ENCODE results near the gene TEFM. TPM values are rescaled to one million over a fixed set of nuclear protein-coding genes. Genes with fewer than 3 reads are reported as not detected.
A peak's percentile ranks its signal among the peaks of the same experiment; 100 is the strongest.
"Not testable (repeated sequence)": the region's sequence is repeated elsewhere in the genome, so short reads cannot be mapped to it uniquely, and the experiment has no call there.

Gene TEFM
- total RNA-seq (2014; rRNA removed; shearing (Covaris generic)) = 16.0 and 18.1 TPM in 2 replicates

- Histone ChIP-seq H3K4me1 (no peaks in the 10 kb centered on the region), H3K27ac (peak within 1 kb of the TSS; percentile 55), H3K4me3 (peak within 1 kb of the TSS; percentile 66), H3K9me3 (replicated peaks) (no peaks in the 10 kb centered on the region), H3K36me3 (peaks cover 10% of the 10 kb centered on the region), H3K27me3 (no peaks in the 10 kb centered on the region)
- DNase-seq = peak; percentile 94 to 96
These were observed at the start of gene TEFM for GRCh38 chr17:30906101-30906911. Gene TEFM, minus strand, starts transcription at chr17:30906238. Its CDS starts 40 bp downstream, at chr17:30906198.

GRCh38 chr17:30954046-30954830, 48.2 kb upstream of the TEFM start:
- Histone ChIP-seq H3K27ac (no peak overlapping the region), H3K4me3 (no peak overlapping the region), H3K27me3 (no peaks in the 10 kb centered on the region; the same call in 1 of the 2 replicates), H3K4me1 (no peaks in the 10 kb centered on the region), H3K36me3 (no peaks in the 10 kb centered on the region), H3K9me3 (replicated peaks) (0 out of 2 replicates have a peak, but pooled peaks cover 2% of the 10 kb centered on the region)
- no peak for DNase-seq

GRCh38 chr17:30952638-30953393, 46.8 kb upstream of the TEFM start:
- Histone ChIP-seq H3K27ac (no peak overlapping the region), H3K4me1 (no peaks in the 10 kb centered on the region)
- no peak for DNase-seq

GRCh38 chr17:30950669-30951399, 44.8 kb upstream of the TEFM start:
- H3K27ac ChIP-seq = no peak overlapping the region
- no peak for DNase-seq
- H3K9me3 ChIP-seq (replicated peaks) = no peaks in the 10 kb centered on the region
- no peak overlapping the region for H3K4me3 ChIP-seq
- no peaks in the 10 kb centered on the region for H3K4me1 ChIP-seq
- no peaks in the 10 kb centered on the region for H3K27me3 ChIP-seq
- H3K36me3 ChIP-seq = no peaks in the 10 kb centered on the region

More at GRCh38 chr17:30952638-30953393, 46.8 kb upstream of the TEFM start:
- no peaks in the 10 kb centered on the region for H3K36me3 ChIP-seq
- H3K27me3 ChIP-seq = no peaks in the 10 kb centered on the region
- H3K4me3 ChIP-seq = no peak overlapping the region
- H3K9me3 ChIP-seq (replicated peaks) = no peaks in the 10 kb centered on the region

DNA sequence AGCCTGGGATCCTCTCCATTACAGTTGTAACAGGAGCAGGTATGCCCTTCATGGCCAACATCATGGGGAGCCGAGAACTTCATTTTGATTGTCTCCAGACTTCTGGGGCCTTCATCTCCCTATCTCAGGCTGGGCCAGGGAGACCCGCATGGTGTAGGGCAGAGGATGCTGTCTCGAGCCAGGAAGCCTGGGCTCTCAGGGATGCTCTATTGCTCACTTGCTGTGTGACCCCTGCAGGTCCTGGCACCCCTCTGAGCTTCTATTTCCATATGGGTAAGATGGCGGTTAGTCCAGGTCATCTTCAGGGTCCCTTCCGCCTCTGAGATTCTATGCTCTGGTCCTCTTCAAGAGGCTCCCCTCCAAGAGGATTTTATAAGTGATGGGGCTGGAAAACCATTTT, 44.2 kb upstream of the TEFM start:
- no peak for DNase-seq
- no peaks in the 10 kb centered on the region for H3K9me3 ChIP-seq (replicated peaks)
- no peak overlapping the region for H3K27ac ChIP-seq
- no peaks in the 10 kb centered on the region for H3K36me3 ChIP-seq
- H3K4me1 ChIP-seq = no peaks in the 10 kb centered on the region
- H3K27me3 ChIP-seq = no peaks in the 10 kb centered on the region
- H3K4me3 ChIP-seq = no peak overlapping the region

- H3K4me3 ChIP-seq = no peak overlapping the region
- H3K4me1 ChIP-seq = no peaks in the 10 kb centered on the region
- no peak for DNase-seq
- no peaks in the 10 kb centered on the region for H3K9me3 ChIP-seq (replicated peaks)
- no peaks in the 10 kb centered on the region for H3K36me3 ChIP-seq
- no peaks in the 10 kb centered on the region for H3K27me3 ChIP-seq
- H3K27ac ChIP-seq = no peak overlapping the region
These were observed 41.8 kb upstream of the TEFM start for GRCh38 chr17:30947796-30948195.

DNA sequence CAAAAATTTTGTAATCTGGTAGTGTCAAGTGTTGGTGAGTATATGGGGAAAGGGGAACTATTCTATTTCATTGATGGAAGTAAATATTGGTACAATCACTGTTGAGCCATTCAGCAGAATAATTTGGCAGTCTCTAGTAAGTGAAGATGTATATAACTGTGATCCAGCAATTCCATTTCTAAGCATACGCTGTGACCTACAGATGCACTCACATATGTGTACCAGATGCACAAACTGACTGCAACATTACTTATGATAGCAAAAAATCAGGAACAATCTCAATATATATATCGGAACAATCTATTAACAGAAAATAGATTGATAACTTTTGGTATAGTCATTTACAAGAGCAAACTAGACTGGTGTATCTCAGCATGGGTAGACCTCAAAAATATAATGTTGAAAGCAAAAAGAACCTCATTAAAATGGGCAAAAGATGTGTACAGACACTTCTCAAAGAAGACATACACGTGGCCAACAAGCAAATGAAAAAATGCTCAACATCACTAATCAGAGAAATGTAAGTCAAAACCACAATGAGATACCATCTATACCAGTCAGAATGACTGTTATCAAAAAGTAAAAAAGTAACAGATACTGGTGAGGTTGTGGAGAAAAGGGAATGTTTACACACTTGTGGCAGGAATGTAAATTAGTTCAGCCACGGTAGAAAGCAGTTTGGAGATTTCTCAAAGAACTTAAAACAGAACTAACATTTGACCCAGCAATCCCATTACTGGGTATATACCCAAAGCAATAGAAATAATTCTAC, 36.5 kb upstream of the TEFM start:
- no peak overlapping the region for H3K27ac ChIP-seq
- no peaks in the 10 kb centered on the region for H3K9me3 ChIP-seq (replicated peaks)
- H3K36me3 ChIP-seq = no peaks in the 10 kb centered on the region
- H3K4me3 ChIP-seq = no peak overlapping the region
- H3K27me3 ChIP-seq = no peaks in the 10 kb centered on the region
- H3K4me1 ChIP-seq = 0 out of 2 replicates have a peak, but pooled peaks cover 2% of the 10 kb centered on the region
- DNase-seq = no peak

DNA sequence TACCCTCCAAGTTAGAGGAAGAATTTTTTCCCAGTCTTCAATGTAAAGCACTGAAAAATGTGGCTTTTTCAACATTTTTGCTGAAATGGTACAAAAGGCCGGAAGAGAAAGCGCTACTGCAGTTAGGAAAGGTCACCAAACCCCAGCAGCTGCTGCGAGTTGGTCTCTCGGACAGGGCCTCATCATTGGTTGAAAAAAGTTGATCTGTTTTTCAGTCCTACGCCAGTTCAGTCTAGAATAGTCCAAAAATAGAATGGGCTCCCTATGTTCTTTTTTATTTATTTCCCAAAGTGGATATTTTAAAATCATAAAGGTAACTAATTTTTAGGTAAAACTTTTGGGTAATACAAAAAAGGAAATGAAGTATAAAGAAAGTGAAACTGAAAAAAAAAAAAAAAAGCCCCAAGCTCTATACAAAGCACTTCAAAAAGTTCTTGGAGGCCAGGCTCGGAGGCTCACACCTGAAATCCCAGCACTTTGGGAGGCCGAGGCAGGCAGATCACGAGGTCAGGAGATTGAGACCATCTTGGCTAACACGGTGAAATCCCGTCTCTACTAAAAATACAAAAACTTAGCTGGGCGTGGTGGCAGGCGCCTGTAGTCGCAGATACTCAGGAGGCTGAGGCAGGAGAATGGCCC, 33.1 kb upstream of the TEFM start:
- peak in 1 of 2 experiments; percentile 30 for DNase-seq
- no peak overlapping the region for H3K27ac ChIP-seq
- H3K4me1 ChIP-seq = 0 out of 2 replicates have a peak, but pooled peaks cover 2% of the 10 kb centered on the region
- no peak overlapping the region for H3K4me3 ChIP-seq
- H3K36me3 ChIP-seq = no peaks in the 10 kb centered on the region
- peaks cover 6% of the 10 kb centered on the region for H3K27me3 ChIP-seq
- H3K9me3 ChIP-seq (replicated peaks) = no peaks in the 10 kb centered on the region

DNA sequence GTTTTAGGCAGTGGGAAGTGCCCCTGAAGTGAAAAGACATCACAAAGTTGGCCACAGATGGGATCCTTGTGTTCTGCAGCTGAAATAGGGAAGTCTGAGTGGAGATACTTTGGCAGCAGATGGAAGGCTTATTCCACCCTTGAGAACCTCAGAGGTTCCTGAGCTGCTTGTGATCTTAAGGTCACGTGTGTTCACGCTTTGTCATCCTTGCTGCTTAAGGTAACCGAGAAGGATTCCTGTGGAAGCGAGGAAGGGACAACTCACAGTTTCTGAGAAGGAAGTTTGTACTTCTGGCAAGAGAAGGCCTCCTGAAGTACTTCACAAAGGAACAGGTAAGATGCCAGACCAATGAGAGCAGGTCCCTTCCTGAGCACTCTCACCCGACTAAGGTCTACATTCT, 27.9 kb upstream of the TEFM start:
- Histone ChIP-seq H3K4me1 (0 out of 2 replicates have a peak, but pooled peaks cover 1% of the 10 kb centered on the region), H3K27me3 (peaks cover 6% of the 10 kb centered on the region)

GRCh38 chr17:30931582-30931981, 25.5 kb upstream of the TEFM start:
- DNase-seq; H3K4me1 ChIP-seq; H3K9me3 ChIP-seq (replicated peaks); H3K36me3 ChIP-seq; H3K4me3 ChIP-seq; H3K27ac ChIP-seq; H3K27me3 ChIP-seq: not testable (repeated sequence)

More for the DNA sequence above, 27.9 kb upstream of the TEFM start:
- H3K36me3 ChIP-seq = no peaks in the 10 kb centered on the region
- H3K27ac ChIP-seq = no peak overlapping the region
- H3K9me3 ChIP-seq (replicated peaks) = no peaks in the 10 kb centered on the region
- no peak overlapping the region for H3K4me3 ChIP-seq
- DNase-seq = no peak

- no peak overlapping the region for H3K27ac ChIP-seq
- H3K27me3 ChIP-seq = peaks cover 2% of the 10 kb centered on the region
- no peak for DNase-seq
- no peak overlapping the region for H3K4me3 ChIP-seq
- H3K36me3 ChIP-seq = no peaks in the 10 kb centered on the region
- no peaks in the 10 kb centered on the region for H3K4me1 ChIP-seq
- H3K9me3 ChIP-seq (replicated peaks) = no peaks in the 10 kb centered on the region
These were observed 24.5 kb upstream of the TEFM start for GRCh38 chr17:30930495-30930894.

GRCh38 chr17:30929861-30930260, 23.8 kb upstream of the TEFM start:
- H3K4me1 ChIP-seq; H3K27me3 ChIP-seq; H3K27ac ChIP-seq; DNase-seq; H3K4me3 ChIP-seq; H3K9me3 ChIP-seq (replicated peaks); H3K36me3 ChIP-seq: not testable (repeated sequence)

- no peak overlapping the region for H3K27ac ChIP-seq
- DNase-seq = no peak
These were observed 23.1 kb upstream of the TEFM start for GRCh38 chr17:30929081-30929633.

More at GRCh38 chr17:30929081-30929633, 23.1 kb upstream of the TEFM start:
- no peaks in the 10 kb centered on the region for H3K9me3 ChIP-seq (replicated peaks)
- H3K27me3 ChIP-seq = no peaks in the 10 kb centered on the region; the same call in 1 of the 2 replicates
- H3K4me1 ChIP-seq = no peaks in the 10 kb centered on the region
- no peak overlapping the region for H3K4me3 ChIP-seq
- H3K36me3 ChIP-seq = no peaks in the 10 kb centered on the region
